COLO829 (cell line): Measurements from ENCODE around the gene SP110.
"Not testable (repeated sequence)": the region's sequence is repeated elsewhere in the genome, so short reads cannot be mapped to it uniquely, and the experiment has no call there.

Experiments
- DNase-seq: peaks from one replicate; pipeline ENCODE4 v3.0.0; 2012; ENCODE audit warnings: low spot score

SP110 gene

DNA sequence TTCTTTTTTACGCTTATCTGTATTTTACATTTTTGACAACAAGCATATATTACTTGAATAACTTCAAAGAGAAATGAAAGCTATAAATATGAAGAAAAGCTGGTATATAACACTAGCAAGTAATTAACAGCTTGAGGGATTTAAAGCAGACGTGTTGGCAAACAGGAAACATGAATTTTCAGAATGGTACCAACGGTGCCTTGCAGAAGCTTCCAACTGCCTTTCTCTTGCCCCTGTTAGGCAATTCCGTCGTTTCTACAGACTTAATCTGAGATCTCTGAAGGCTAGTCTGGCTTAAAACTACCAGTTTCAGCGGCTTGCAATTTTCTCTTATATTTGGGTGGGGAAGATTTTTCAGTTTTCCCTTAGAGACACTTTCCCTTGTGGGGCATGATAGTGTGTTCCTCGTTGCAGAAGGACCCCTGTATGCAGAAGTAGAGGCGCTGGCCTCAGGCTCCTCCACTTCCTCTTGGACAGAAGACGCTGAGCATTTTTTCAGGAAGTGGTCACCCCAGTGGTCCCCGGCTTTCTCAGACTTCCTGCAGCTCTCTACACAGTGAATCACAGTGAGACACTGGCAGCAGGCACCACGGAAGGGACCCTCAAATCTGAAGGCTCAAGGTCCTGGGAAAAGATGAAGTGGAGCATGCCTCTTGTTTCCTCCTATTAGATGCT, 94.9 kb downstream of the SP110 start:
- no peak for DNase-seq

DNA sequence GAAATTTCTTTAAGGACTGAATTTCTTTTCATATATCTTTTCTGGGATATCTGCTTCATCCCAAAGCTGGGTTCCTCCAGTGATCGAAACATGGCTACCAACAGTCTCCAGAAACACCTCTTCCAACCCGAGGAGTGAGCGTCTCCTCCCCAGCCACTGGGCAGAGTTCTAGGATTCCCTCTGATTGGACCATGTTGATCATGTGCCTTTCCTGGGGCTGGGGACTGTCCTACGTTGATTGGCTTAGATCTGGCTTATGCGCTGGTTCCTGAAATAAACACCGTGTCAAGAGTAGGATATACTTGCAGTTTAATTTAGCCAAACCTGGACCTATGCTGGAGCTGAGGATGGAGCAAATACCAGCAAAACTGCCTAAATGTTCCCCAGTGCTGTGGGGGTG, 95.5 kb downstream of the SP110 start:
- no peak for DNase-seq

DNA sequence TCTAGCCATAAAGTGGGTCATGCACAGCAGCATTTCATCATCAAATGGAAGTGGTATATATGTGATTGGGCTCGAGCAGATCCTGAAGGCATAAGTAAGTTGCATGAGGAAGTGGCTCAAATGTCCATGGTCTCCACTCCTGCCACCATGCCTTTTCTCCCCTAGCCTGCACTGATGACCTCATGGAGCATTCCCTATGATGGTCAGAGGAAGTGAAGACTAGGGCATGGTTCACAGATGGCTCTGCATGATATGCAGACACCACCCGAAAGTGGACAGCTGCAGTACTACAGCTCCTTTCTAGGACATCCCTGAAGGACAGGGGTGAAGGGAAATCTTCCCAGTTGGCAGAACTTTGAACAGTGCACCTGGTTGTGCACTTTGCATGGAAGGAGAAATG, 99.4 kb downstream of the SP110 start:
- DNase-seq: not testable (repeated sequence)

DNA sequence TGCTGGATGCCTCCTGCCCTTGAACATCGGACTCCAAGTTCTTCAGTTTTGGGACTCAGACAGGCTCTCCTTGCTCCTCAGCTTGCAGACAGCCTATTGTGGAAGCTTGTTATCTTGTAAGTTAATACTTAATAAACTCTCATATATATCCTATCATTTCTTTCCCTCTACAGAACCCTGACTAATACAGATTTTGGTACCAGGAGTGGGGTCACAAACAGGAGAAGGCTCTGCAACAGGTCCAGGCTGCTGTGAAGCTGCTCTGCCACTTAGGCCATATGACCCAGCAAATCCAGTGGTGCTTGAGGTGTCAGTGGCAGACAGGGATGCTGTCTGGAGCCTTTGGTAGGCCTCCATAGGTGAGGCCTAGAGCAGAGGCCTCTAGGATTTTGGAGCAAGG, 100.0 kb downstream of the SP110 start:
- DNase-seq: not testable (repeated sequence)
